Mesothelial cell of epicardium (in vitro differentiated cells): Measurements from ENCODE around the gene LRRC70. TPM values are rescaled to one million over a fixed set of nuclear protein-coding genes. Genes with fewer than 3 reads are reported as not detected.

Experiments
- DNase-seq, 2 experiments: peaks; one replicate each; pipeline ENCODE4 v3.0.0; 2021; ENCODE audit warnings: low spot score in 2 of 2; ENCODE audit not compliant: unreplicated experiment in 2 of 2
- H3K27ac Mint-ChIP-seq: 2 replicates; pipeline ENCODE4 v1.8.0; 2021; ENCODE audit warnings: mixed read lengths
- H3K27me3 Mint-ChIP-seq: 2 replicates; pipeline ENCODE4 v1.8.0; 2021; ENCODE audit warnings: low read depth, mixed read lengths
- H3K36me3 Mint-ChIP-seq: 2 replicates; pipeline ENCODE4 v1.8.0; 2021; ENCODE audit warnings: mixed read lengths
- H3K4me1 Mint-ChIP-seq: 2 replicates; pipeline ENCODE4 v1.8.0; 2021; ENCODE audit warnings: mixed read lengths
- H3K4me3 Mint-ChIP-seq: 2 replicates; pipeline ENCODE4 v1.8.0; 2021; ENCODE audit warnings: mild to moderate bottlenecking, moderate library complexity, mixed read lengths
- H3K9me3 Mint-ChIP-seq: 2 replicates; pipeline ENCODE4 v1.8.0; 2021; ENCODE audit warnings: mixed read lengths
- total RNA-seq: library from RNA; stranded (reverse); gene quantifications from 3 replicates; pipeline ENCODE4 v1.2.1, GENCODE V29; 2021
- TF ChIP-seq, protein P1 (sequence below): fragments of 200-600 bp; sonication (generic); IDR thresholded peaks from one replicate; pipeline ENCODE4 v1.5.0; 2021; ENCODE audit warnings: antibody characterized with exemption; ENCODE audit not compliant: unreplicated experiment

LRRC70 gene
- total RNA-seq, 1 donor from 2014 or later, result 1.7 TPM

- Mint-ChIP-seq H3K27me3 (no peaks in the 10 kb centered on the region), H3K4me3 (no peak overlapping the region), H3K27ac (no peak overlapping the region), H3K36me3 (peaks cover 15% of the 10 kb centered on the region), H3K9me3 (no peaks in the 10 kb centered on the region), H3K4me1 (peaks cover 9% of the 10 kb centered on the region)
- DNase-seq, result no peak
- TF ChIP-seq, protein P1, sequence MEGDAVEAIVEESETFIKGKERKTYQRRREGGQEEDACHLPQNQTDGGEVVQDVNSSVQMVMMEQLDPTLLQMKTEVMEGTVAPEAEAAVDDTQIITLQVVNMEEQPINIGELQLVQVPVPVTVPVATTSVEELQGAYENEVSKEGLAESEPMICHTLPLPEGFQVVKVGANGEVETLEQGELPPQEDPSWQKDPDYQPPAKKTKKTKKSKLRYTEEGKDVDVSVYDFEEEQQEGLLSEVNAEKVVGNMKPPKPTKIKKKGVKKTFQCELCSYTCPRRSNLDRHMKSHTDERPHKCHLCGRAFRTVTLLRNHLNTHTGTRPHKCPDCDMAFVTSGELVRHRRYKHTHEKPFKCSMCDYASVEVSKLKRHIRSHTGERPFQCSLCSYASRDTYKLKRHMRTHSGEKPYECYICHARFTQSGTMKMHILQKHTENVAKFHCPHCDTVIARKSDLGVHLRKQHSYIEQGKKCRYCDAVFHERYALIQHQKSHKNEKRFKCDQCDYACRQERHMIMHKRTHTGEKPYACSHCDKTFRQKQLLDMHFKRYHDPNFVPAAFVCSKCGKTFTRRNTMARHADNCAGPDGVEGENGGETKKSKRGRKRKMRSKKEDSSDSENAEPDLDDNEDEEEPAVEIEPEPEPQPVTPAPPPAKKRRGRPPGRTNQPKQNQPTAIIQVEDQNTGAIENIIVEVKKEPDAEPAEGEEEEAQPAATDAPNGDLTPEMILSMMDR, result no peak
Observed at GRCh38 chr5:62588668-62589067, 10.0 kb downstream of the LRRC70 start.

GRCh38 chr5:62589504-62589903, 10.9 kb downstream of the LRRC70 start:
- no peak overlapping the region for H3K27ac Mint-ChIP-seq
- H3K27me3 Mint-ChIP-seq, result no peaks in the 10 kb centered on the region
- TF ChIP-seq, protein P1, result no peak
- H3K9me3 Mint-ChIP-seq, result no peaks in the 10 kb centered on the region
- H3K4me1 Mint-ChIP-seq, result peaks cover 9% of the 10 kb centered on the region
- no peak overlapping the region for H3K4me3 Mint-ChIP-seq
- peaks cover 15% of the 10 kb centered on the region for H3K36me3 Mint-ChIP-seq
- no peak for DNase-seq

- no peak for DNase-seq
- Mint-ChIP-seq H3K27me3 (no peaks in the 10 kb centered on the region), H3K36me3 (peaks cover 19% of the 10 kb centered on the region), H3K4me1 (peaks cover 7% of the 10 kb centered on the region), H3K4me3 (no peak overlapping the region), H3K9me3 (no peaks in the 10 kb centered on the region), H3K27ac (no peak overlapping the region)
- TF ChIP-seq, protein P1, result no peak
Observed at GRCh38 chr5:62590387-62590786, 11.8 kb downstream of the LRRC70 start.

DNA sequence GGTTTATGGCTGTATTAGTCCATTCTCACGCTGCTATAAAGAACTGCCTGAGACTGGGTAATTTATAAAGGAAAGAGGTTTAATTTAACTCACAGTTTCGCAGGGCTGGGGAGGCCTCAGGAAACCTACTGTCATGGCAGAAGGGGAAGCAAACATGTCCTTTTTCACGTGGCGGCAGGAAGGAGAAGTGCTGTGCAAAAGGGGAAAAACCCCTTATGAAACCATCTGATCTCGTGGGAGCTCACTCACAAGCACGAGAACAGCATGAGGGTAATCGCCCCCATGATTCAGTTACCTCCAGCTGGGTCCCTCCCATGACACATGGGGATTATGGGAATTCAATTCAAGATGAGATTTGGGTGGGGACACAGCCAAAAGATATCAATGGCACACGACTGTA, 13.9 kb downstream of the LRRC70 start:
- peaks cover 9% of the 10 kb centered on the region for H3K4me1 Mint-ChIP-seq
- H3K4me3 Mint-ChIP-seq, result no peak overlapping the region
- H3K9me3 Mint-ChIP-seq, result no peaks in the 10 kb centered on the region
- no peak overlapping the region for H3K27ac Mint-ChIP-seq
- no peaks in the 10 kb centered on the region for H3K27me3 Mint-ChIP-seq
- TF ChIP-seq, protein P1, result no peak
- no peak for DNase-seq
- peaks cover 19% of the 10 kb centered on the region for H3K36me3 Mint-ChIP-seq

GRCh38 chr5:62593331-62593730, 14.7 kb downstream of the LRRC70 start:
- no peaks in the 10 kb centered on the region for H3K27me3 Mint-ChIP-seq

More at GRCh38 chr5:62593331-62593730, 14.7 kb downstream of the LRRC70 start:
- no peak overlapping the region for H3K4me3 Mint-ChIP-seq
- no peak for DNase-seq
- H3K4me1 Mint-ChIP-seq, result peaks cover 11% of the 10 kb centered on the region
- peaks cover 19% of the 10 kb centered on the region for H3K36me3 Mint-ChIP-seq
- TF ChIP-seq, protein P1, result no peak
- no peaks in the 10 kb centered on the region for H3K9me3 Mint-ChIP-seq
- no peak overlapping the region for H3K27ac Mint-ChIP-seq
